Muscle layer of colon (tissue), 2 donors: ENCODE measurements around the gene GAL.

Experiments used
- H3K27ac ChIP-seq: one replicate; pipeline ENCODE4 v1.7.0; 2013; ENCODE audit warnings: low read depth, mild to moderate bottlenecking, low read length, moderate library complexity
- H3K27me3 ChIP-seq, 2 donors: one replicate each; pipeline ENCODE4 v1.7.0; 2013; ENCODE audit warnings: low read length in 2 of 2, mild to moderate bottlenecking in 2 of 2; ENCODE audit not compliant: insufficient read depth in 2 of 2, control insufficient read depth in 1 of 2
- H3K36me3 ChIP-seq: one replicate; pipeline ENCODE4 v1.7.0; 2013; ENCODE audit warnings: mild to moderate bottlenecking, low read length; ENCODE audit not compliant: insufficient read depth
- H3K4me1 ChIP-seq: one replicate; pipeline ENCODE4 v1.7.0; 2013; ENCODE audit warnings: mild to moderate bottlenecking, low read length; ENCODE audit not compliant: insufficient read depth
- H3K4me3 ChIP-seq, 2 donors: one replicate each; pipeline ENCODE4 v1.7.0; 2013; ENCODE audit warnings: low read length in 2 of 2, low read depth in 1 of 2, mild to moderate bottlenecking in 1 of 2, moderate library complexity in 1 of 2
- H3K9ac ChIP-seq: one replicate; pipeline ENCODE4 v1.7.0; 2013; ENCODE audit warnings: low read length
- H3K9me3 ChIP-seq: one replicate; pipeline ENCODE4 v1.7.0; 2013; ENCODE audit warnings: mild to moderate bottlenecking, low read length
- donor health status: abdominal sarcoma.
- donor health status: Adenocarcinoma of cecum.

GAL gene

DNA sequence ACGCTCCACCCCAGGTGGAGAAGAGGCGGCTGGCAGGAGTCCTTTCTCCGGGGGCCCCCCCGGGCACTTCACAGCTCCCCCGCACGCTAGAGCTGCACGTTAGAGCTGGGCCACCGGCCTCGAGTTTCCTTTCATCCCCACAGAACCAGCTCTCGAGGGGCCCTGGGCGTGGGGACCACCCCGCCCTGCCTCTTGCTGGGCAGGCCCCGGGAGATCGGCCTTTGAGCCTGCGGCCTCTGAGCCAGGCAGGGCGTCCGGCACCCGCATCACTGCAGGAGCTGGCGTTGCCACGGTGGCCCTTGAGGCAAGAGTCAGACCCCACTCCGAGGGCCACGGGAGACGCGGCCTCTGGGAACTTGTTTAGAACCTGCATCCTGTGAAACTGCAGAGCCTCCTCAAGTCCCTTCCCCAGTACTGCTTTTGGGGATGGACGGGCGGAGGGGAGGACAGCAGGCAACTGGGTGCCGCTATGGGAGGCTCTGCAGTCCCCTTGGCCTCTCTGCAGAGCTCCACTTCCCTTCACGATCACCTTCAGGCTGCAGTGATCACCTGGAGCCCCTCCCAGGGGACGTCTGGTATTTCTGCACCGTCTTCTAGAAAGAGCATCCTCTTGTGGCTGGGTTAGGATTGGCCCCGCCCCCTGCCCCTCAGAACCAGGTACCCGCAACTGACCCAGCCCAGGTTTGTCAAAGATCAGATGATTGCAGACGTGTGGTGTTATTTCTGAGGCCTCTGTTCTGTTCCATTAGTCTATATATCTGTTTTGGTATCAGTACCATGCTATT lies 13.9 kb upstream of the GAL start:
- Histone ChIP-seq H3K9ac (no peak overlapping the region), H3K27ac (no peak overlapping the region), H3K4me3 (no peak overlapping the region), H3K27me3 (no peaks in the 10 kb centered on the region), H3K9me3 (no peaks in the 10 kb centered on the region), H3K4me1 (no peaks in the 10 kb centered on the region), H3K36me3 (no peaks in the 10 kb centered on the region)

DNA sequence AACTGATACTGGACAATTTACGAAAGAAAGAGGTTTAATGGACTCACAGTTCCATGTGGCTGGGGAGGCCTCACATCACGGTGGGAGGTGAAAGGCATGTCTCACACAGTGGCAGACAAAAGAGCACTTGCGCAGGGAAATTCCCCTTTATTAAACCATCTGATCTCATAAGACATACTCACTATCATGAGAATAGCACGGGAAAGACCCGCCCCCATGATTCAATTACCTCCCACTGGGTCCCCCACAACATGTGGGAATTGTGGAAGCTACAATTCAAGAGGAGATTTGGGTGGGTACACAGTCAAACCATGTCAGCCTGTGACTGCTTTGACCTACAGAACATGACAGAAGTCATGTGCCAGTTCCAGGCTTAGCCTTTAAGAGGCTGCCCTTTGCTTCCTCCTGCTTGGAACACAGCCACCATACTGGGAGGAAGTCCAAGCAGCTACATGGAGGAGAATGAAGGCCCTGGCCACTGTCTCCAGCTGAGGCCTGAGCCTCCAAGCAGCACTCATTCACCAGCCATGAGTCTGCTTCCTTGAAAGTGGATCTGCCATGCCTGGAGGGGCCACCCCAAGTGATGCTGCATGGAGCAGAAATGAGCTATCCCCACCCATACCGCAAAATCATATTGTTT lies 10.9 kb upstream of the GAL start:
- Histone ChIP-seq H3K9me3 (no peaks in the 10 kb centered on the region), H3K27me3 (no peaks in the 10 kb centered on the region), H3K9ac (no peak overlapping the region), H3K4me1 (no peaks in the 10 kb centered on the region), H3K36me3 (no peaks in the 10 kb centered on the region), H3K4me3 (no peak overlapping the region), H3K27ac (no peak overlapping the region)

DNA sequence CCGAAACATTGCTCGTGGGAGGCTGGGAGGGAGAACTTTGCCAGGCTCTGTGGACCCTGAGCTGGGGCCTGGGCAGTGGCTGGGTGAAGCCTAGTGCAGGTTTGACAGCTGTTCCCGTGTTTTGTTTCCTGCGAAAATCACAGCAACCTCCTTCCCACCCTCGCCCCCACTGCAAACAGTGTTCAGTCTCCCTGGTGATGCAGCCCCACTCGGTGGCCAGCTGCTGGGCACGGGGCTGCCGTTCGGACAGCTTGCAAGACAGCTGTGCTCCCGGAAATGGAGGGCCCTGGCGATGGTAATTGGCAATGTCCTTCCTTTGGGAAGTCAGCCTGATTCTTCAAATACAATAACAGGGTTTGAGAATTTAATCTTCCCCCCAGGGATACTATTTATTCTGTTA lies 10.4 kb upstream of the GAL start:
- no peak overlapping the region for H3K27ac ChIP-seq

DNA sequence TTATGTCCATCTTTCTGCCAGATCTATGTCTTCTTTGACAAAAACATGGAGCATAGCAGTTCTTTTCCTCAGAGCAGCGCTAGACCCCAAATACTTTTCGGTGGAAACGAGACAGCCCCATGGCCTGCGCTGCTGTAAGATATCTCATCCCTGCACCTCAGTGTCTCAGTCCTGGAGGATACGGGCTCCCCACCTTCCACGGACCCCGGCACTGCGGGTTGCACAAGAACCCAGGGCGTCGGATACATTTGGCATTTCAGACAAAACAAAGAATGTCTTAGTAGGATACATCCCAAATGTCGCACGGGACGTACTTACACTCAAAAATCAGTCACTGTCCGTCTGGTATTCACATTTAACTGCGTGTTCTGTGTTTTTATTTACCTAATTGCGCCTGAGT lies 9.9 kb upstream of the GAL start:
- Histone ChIP-seq H3K4me1 (no peaks in the 10 kb centered on the region), H3K9me3 (no peaks in the 10 kb centered on the region), H3K9ac (no peak overlapping the region), H3K27ac (no peak overlapping the region), H3K36me3 (no peaks in the 10 kb centered on the region), H3K4me3 (no peak overlapping the region), H3K27me3 (no peaks in the 10 kb centered on the region)

More for the DNA sequence above, 10.4 kb upstream of the GAL start:
- no peak overlapping the region for H3K4me3 ChIP-seq
- no peaks in the 10 kb centered on the region for H3K9me3 ChIP-seq
- no peaks in the 10 kb centered on the region for H3K27me3 ChIP-seq
- no peaks in the 10 kb centered on the region for H3K36me3 ChIP-seq
- no peak overlapping the region for H3K9ac ChIP-seq
- H3K4me1 ChIP-seq, result no peaks in the 10 kb centered on the region

DNA sequence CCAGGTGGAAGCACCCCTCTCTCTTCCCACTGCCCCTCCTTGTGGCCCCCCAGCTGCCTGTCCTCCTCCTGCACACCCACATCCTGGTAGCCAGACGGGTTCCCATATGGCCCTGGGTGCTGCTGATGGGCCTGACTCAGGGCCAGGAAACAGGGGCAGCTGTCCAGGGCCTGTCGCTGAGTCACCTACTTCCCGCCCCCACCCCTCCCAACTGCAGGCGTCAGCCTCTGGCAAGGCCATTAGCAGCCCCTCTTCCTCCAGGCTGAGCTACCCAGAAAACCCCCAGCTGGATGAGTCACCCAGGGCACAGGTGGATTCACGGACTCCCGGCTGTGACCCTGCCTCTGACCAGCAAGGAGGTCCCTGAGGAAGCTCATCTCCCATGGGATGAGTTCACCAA lies 6.9 kb upstream of the GAL start:
- H3K4me3 ChIP-seq, result no peak overlapping the region

DNA sequence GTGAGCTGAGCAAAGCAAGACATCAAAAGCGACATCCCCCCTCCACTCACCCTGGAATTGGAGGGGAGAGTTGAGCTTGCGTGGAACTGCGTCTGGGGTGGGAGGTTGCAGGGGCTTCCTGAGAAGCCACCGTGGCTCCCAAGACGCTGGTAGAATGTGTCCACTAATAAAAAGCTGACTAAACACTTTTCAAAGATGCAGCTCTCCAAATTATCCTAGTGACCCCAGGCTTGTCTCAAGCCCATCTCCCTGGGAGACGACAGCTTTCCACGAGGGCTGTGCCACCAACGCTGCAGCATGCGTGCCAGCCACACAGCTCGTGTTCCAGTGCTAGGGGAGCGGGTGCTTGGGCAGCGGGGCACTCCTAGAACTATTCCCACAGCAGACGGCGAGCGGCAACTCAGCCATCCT lies 6.3 kb upstream of the GAL start:
- no peak overlapping the region for H3K9ac ChIP-seq
- peaks cover 2 to 6% of the 10 kb centered on the region in 2 donors for H3K27me3 ChIP-seq
- H3K36me3 ChIP-seq, result no peaks in the 10 kb centered on the region

More for the DNA sequence above, 6.9 kb upstream of the GAL start:
- Histone ChIP-seq H3K27me3 (no peaks in the 10 kb centered on the region), H3K9ac (no peak overlapping the region), H3K9me3 (no peaks in the 10 kb centered on the region), H3K36me3 (no peaks in the 10 kb centered on the region), H3K27ac (no peak overlapping the region), H3K4me1 (no peaks in the 10 kb centered on the region)

DNA sequence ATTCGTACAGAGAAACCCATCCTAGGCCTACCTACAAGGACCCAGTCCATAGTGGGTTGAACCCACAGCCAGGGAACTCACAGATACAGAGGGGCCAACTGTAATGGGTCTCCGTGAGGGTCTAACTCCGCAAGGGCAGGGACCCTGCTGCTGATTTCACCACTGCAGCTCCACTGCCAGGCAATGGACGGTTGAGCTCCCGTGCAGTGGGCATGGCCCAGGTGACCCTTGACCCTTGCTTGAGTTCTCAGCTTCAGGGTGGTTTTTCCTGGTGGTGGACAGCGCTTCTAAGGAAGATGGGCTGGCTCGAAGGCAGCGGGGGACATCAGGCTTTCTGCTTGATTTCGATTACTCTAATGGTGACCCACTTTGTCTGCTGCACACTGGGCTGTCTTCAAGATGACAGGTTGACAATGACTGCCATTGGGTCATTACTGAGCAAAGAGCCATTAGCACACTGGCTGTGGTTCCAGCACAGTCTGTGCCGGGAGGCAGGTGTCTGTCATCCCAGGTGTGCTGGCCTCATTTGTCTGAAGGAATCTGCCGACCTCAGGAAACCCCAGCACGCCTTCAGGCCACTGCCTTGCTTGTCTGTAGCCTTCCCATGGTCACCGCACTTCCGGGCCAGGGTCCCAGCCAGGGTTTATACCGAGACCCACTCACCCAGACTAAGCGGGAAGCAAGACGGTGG lies 3.7 kb upstream of the GAL start:
- Histone ChIP-seq H3K27me3 (peaks cover 8 to 32% of the 10 kb centered on the region in 2 donors), H3K4me1 (no peaks in the 10 kb centered on the region), H3K36me3 (no peaks in the 10 kb centered on the region), H3K9ac (no peak overlapping the region), H3K4me3 (no peak overlapping the region), H3K27ac (no peak overlapping the region), H3K9me3 (no peaks in the 10 kb centered on the region)

More for the DNA sequence above, 6.3 kb upstream of the GAL start:
- no peak overlapping the region for H3K4me3 ChIP-seq
- no peaks in the 10 kb centered on the region for H3K4me1 ChIP-seq
- H3K27ac ChIP-seq, result no peak overlapping the region
- no peaks in the 10 kb centered on the region for H3K9me3 ChIP-seq

DNA sequence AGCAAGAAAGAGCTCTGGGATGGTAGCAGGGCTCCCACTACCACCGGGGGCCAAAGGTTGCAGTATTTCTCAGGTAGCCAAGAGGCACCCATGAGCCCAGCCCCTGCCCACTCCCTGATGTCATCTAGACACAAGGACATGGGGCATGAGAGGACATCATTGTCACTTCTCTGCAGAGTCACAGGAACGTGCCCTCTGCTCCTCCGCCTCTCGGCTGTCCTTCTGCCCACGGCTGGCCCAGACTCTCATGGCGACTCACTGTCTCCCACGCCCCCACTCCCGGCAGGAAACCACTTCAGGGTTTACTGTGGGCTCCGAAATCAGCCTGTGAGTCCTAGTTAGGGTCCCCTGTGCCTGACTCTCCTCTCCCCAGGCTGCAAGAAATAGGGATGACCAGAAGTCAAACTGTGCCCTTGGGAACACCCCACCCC lies 1.8 kb upstream of the GAL start:
- H3K27me3 ChIP-seq, result peaks cover 8 to 40% of the 10 kb centered on the region in 2 donors

DNA sequence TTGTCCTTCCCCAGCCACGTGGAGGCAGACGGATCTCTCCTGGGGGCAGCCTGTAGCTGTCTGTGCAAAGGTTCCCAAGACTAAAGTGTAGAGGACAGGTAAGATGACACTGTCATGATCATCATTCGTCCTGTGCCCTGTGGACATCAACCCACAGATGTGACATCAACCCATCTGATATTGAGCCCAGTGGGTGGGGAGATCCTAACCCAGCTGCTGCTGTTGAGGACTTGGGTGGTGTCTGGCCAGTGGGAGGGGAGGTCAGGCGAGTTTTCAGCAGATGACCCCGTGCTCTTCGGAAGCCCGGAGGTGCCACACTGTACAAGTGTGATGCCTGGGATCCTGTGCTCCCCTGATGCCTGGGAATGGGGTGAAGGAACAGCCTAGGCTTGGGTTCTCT lies 1.2 kb upstream of the GAL start:
- H3K4me1 ChIP-seq, result no peaks in the 10 kb centered on the region
- peaks cover 8 to 40% of the 10 kb centered on the region in 2 donors for H3K27me3 ChIP-seq
- no peak overlapping the region for H3K27ac ChIP-seq
- no peak overlapping the region for H3K4me3 ChIP-seq
- H3K36me3 ChIP-seq, result no peaks in the 10 kb centered on the region
- H3K9ac ChIP-seq, result no peak overlapping the region
- no peaks in the 10 kb centered on the region for H3K9me3 ChIP-seq

More for the DNA sequence above, 1.8 kb upstream of the GAL start:
- Histone ChIP-seq H3K9me3 (no peaks in the 10 kb centered on the region), H3K4me3 (no peak overlapping the region), H3K36me3 (no peaks in the 10 kb centered on the region), H3K9ac (no peak overlapping the region), H3K27ac (no peak overlapping the region), H3K4me1 (no peaks in the 10 kb centered on the region)

DNA sequence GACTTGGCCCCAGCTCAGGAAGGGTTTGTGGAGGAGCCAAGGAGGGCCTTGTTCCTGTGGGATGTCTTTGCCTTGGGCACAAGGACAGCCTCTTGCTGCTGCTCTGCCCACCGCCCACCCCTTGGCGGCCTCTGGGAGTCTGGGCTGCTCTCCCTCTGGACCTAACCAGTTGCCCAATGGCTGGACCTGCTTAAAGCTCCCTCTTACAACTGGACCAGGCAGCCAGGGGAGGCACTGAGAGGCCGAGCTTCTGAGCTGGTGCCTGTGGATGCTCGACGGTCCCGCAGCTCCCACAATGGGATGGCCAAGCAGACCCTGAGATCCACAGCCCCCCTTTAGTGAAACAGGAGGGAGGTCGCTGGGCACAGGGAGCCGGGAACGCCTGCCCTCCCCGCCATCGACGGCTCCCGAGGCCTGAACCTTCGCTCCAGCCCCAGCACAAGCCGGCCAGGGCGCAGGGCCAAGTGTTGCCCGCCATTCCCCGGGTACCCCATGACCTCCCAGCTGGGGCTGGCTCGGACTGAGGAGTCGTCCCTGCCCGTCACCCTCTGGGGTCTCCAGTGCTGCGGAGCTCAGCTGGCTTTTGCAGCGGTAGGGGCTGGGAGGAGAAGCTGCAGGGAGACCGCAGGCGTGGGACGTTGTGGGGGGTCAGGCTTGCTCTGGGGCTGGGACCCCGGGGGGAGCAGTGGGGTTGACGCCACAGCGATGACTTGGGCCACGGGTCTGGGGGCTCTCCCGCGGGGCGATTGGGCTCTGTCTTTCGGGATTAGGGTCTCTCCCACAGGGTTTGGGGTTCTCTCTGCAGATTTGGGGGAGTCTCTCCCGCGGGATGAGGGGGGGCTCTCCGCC lies 584 bp upstream of the GAL start:
- Histone ChIP-seq H3K36me3 (no peaks in the 10 kb centered on the region), H3K4me1 (no peaks in the 10 kb centered on the region), H3K9me3 (no peaks in the 10 kb centered on the region), H3K9ac (no peak overlapping the region), H3K27ac (no peak overlapping the region), H3K27me3 (peaks cover 8 to 40% of the 10 kb centered on the region in 2 donors), H3K4me3 (no peak overlapping the region)
